H1 (cell line): ENCODE results near the gene VARS2. TPM values are rescaled to one million over a fixed set of nuclear protein-coding genes. Genes with fewer than 3 reads are reported as not detected.

Experiments used
- BACH1 ChIP-seq: IDR thresholded peaks from 2 replicates; pipeline ENCODE4 v1.6.1; 2012; ENCODE audit warnings: low read length, improper control_type of control experiment
- BRCA1 ChIP-seq: IDR thresholded peaks from 2 replicates; pipeline ENCODE4 v1.6.1; 2012; ENCODE audit warnings: low read depth, low read length, improper control_type of control experiment
- CTCF ChIP-seq, 3 experiments: IDR thresholded peaks; 1 replicate in 2 of 3; 2 replicates in 1 of 3; pipeline versions ENCODE4 v1.5.1 to v1.6.1; 2011; ENCODE audit warnings: low read length in 3 of 3, mild to moderate bottlenecking in 3 of 3, inconsistent platforms in 2 of 3, low read depth in 1 of 3, moderate library complexity in 1 of 3; ENCODE audit not compliant: insufficient read depth in 1 of 3; ENCODE audit errors: control extremely low read depth in 1 of 3
- GABPA ChIP-seq: IDR thresholded peaks from 2 replicates; pipeline ENCODE4 v1.6.1; 2011; ENCODE audit warnings: mild to moderate bottlenecking, low read length, moderate library complexity, borderline replicate concordance; ENCODE audit not compliant: insufficient read depth
- HDAC6 ChIP-seq: IDR thresholded peaks from one replicate; pipeline ENCODE4 v1.7.1; 2012; ENCODE audit warnings: low read depth, mild to moderate bottlenecking, inconsistent platforms, low read length, moderate library complexity
- KDM5A ChIP-seq: fragments of 200-600 bp; IDR thresholded peaks from 2 replicates; pipeline ENCODE4 v1.7.1; 2012; ENCODE audit warnings: mild to moderate bottlenecking, low read length, inconsistent platforms, mixed read lengths
- MAFK ChIP-seq: IDR thresholded peaks from 2 replicates; pipeline ENCODE4 v1.6.1; 2012; ENCODE audit warnings: low read depth, mild to moderate bottlenecking, improper control_type of control experiment, low read length
- NANOG ChIP-seq: IDR thresholded peaks from 2 replicates; pipeline ENCODE4 v1.6.1; 2011; ENCODE audit warnings: low read length, low read depth, mild to moderate bottlenecking, inconsistent platforms; ENCODE audit not compliant: insufficient read depth, poor library complexity, severe bottlenecking
- SIX5 ChIP-seq: IDR thresholded peaks from 2 replicates; pipeline ENCODE4 v1.6.1; 2011; ENCODE audit warnings: mild to moderate bottlenecking, low read depth, low read length
- polyA plus RNA-seq, 7 experiments: library from polyadenylated mRNA; depleted of rRNA in 3 of 7; stranded (reverse) in 5 of 7; unstranded in 2 of 7; fragments of >200 nt in 5 of 7; fragments of 200-250 nt in 2 of 7; gene quantifications; 1 replicate in 5 of 7; 2 replicates in 1 of 7; 4 replicates in 1 of 7; pipeline versions ENCODE4 v1.2.1 to v1.2.3, GENCODE V29; 2011 to 2013; ENCODE audit warnings: missing spikeins in 2 of 7, mixed read lengths in 2 of 7
- total RNA-seq: library from RNA; stranded (reverse); fragmentation: NEBNext Ultra II Directional; extraction: Animal tissue kit (Norgen Biotek cat#: 25700); gene quantifications from 2 replicates; pipeline ENCODE4 v1.2.1, GENCODE V29; 2021

VARS2 gene
- total and polyA plus RNA-seq, 2 of the 8 experiments (the other 6 are each of a cell fraction or from before 2014, with no cell fraction given) = 26.8 to 47.7 TPM

- TF ChIP-seq GABPA (no peak), MAFK (no peak), CTCF (IDR thresholded peaks at IDR 0.05; ENCODE audit: control extremely low read depth in 1 of 3, insufficient read depth in 1 of 3, low read depth in 1 of 3, low read length in 3 of 3) (no peak), BRCA1 (no peak), KDM5A (no peak), NANOG (no peak), BACH1 (no peak), SIX5 (no peak), HDAC6 (no peak)
Observed at GRCh38 chr6:30881392-30882203, 32.4 kb upstream of the VARS2 start (continued).
